Iris pigment epithelial cell (primary cell): Measurements from ENCODE around the gene CIB2.

ENCODE experiments used
- DNase-seq: peaks from one replicate; pipeline ENCODE4 v3.0.0-alpha.2; 2011; ENCODE audit warnings: low read depth

CIB2 gene

DNA sequence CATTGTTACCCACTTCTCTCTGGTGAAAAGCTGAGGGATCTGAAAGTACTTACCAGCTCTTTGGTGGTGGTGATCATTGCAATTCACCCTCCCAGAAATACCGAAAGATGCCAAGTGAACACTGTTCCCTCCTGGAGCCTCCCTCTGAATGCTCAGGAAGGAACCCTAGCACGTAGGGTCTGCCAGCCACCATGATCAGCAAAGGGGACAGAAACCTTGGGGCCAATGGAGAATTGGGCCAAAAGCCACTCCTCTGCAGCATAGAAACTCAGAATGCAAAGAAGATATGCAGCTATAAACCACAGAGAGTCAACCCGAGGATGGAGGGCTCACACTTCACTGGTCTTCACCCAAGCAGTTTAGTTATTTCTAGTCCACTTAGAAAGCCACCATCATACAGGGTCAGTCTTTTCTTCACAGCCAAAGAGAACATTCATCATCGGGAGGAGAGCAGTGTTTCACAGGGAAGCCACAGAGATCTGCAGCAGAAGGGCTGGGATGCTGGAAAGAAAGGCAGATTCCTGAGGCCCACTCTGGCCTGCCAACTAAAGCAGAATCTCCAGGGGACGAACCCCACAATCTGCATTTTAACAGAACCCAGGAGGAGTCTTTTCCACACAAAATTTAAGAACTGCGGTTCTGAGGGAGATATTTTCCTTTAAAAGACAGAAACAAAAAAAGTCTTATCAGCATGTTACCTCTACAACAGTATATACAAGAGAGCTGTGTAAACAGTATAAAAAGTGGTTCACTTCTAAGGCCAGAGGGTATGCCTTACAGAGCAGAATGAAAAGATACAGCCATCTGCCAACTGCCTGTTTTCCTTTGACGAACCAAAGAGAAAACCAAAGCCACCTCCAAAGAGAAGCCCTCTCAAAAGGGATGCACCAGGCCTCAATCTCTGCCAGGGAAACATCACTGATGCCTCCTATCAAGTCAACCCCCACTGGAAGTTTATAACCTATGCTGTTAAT, 65.0 kb downstream of the CIB2 start:
- no peak for DNase-seq

- DNase-seq = peak; percentile 100
Measured at GRCh38 chr15:78065284-78065872, 65.9 kb downstream of the CIB2 start.

DNA sequence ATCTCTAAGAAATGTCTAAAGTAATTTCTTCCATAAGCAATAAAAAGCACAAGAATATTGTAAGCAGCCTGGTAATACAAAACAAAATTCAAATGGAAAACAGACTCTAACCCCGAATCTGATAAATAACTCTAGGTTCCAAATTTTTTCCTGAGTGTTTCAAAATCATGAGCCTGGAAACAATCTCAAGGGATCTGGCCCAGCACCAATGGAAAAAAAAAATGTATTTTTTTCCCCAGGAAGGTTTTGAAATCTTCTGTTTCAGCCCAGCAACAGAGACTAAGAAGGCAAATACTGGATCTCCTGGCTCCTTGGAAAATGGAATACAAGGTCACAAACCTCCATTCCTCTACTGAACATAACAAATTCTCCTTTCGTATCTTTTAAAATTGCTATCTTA, 66.7 kb downstream of the CIB2 start:
- peak; percentile 58 for DNase-seq

GRCh38 chr15:78063970-78064385, 67.3 kb downstream of the CIB2 start:
- DNase-seq = no peak

DNA sequence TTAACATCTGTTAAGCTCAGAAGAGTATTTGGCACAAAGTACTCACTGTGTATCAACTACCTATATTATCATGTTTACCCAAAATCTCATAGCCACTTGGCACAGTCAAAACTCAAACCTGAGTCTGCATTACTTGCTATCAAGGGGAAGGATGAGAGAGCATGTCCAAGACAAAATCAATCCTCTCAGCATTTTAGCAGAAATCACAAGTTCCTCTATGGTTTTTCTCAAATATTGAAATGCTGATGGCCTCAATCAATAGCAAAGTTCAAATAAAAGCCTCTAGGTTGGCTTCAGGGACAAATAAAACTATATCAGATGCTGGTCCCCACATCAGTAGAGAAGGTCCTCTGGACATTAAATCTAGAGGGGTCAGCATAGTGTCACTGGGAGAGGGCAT, 68.0 kb downstream of the CIB2 start:
- DNase-seq = no peak

- peak; percentile 77 for DNase-seq
Measured at GRCh38 chr15:78061963-78062427, 69.2 kb downstream of the CIB2 start.

GRCh38 chr15:78060232-78060631, 71.0 kb downstream of the CIB2 start:
- DNase-seq = no peak

GRCh38 chr15:78059110-78059839, 72.0 kb downstream of the CIB2 start:
- DNase-seq = no peak

DNA sequence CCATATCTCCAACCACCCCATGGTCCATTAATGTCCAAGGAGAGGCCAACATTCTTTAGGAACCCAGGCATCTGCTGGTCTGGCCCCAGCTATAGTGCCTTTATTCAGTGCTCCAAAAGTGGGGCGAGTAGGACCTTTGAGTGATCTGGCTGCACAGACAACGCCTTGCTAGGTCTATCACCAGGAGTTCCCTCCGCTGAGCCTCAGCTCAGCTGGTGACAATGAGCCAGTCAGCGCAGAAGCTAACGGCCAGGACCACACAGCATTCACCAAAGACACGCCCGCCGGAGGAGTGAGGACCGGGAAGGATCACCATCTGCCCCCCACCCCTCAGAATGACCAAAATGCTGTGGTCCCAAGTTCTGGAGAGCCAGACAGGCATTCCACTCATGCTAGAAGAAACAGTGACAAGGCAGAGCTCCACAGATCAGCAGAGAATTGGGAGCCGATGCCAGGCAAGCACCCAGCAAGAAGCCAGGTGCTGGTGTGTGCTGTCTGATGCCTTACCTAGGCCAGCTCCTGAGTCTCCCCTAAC, 72.8 kb downstream of the CIB2 start:
- no peak for DNase-seq

DNA sequence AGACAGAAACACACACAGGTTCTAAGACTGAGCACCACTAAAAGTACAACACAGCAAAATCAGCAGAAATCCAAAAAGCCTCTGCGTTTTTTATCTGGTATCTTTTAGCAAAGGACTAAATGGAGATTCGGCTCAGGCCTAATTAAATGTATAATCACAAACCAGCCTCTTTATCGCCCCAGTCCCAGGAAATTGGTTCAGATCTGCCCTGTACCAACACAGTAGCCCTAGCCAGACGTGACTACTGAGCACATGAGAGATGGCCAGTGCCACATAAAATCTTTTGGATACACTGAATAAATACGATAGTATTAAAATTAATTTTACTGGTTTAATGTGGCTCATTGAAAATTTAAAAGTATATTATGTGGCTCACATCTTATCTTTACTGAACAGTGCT, 73.4 kb downstream of the CIB2 start:
- no peak for DNase-seq

DNA sequence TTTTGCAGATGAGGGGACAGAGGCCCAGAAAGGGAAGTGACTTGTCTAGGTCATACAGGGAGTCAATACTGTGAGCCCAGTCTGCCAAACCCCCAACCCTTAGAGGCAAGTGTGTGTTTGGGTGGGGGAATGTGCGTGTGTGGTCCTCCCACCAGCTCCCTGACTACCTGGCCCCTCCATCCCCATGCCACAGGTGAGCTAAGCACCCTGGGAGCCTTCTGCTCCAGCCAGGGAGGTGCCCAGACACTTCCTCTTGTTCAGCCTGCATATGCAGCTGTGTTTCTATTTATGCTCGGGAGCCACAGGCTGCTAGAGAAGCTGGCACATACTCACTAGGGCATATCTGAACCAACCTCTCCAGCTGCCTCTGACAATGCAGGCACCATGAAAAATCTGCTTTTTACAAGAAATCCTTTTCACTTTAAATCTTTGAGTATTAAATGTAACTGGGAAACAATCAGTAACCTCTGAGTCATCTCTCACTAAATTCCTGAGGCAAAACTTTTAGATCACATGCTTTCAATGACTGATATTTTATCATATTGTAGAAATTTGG, 74.5 kb downstream of the CIB2 start:
- peak; percentile 56 for DNase-seq

GRCh38 chr15:78055919-78056713, 75.1 kb downstream of the CIB2 start:
- DNase-seq = no peak

DNA sequence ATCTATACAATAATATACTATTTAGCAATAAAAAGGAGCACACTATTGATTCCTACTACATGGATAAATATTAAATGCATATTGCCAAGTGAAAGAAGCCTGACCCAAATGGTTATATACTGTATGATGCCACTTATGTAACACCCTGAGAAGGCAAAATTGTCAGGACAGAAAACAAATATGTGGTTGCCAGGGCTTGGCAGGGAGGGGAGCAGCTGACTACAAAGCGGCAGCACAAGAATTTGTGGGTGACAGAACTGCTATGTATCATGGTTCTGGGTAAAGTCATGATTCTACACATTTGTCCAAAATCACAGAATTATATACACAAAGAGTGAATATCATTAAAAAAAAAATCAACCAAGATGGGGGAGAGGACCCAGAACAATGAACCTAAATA, 76.3 kb downstream of the CIB2 start:
- DNase-seq = no peak
